Suppressor macrophage treated with lipopolysaccharide for 1 hour (primary cell): ENCODE data around the gene CHSY1.
"Not testable (repeated sequence)": the region's sequence is repeated elsewhere in the genome, so short reads cannot be mapped to it uniquely, and the experiment has no call there.

Experiments used
- DNase-seq, 3 donors: peaks; one replicate each; pipeline ENCODE4 v3.0.0-alpha.2; 2020 to 2022

CHSY1 gene, protein sequence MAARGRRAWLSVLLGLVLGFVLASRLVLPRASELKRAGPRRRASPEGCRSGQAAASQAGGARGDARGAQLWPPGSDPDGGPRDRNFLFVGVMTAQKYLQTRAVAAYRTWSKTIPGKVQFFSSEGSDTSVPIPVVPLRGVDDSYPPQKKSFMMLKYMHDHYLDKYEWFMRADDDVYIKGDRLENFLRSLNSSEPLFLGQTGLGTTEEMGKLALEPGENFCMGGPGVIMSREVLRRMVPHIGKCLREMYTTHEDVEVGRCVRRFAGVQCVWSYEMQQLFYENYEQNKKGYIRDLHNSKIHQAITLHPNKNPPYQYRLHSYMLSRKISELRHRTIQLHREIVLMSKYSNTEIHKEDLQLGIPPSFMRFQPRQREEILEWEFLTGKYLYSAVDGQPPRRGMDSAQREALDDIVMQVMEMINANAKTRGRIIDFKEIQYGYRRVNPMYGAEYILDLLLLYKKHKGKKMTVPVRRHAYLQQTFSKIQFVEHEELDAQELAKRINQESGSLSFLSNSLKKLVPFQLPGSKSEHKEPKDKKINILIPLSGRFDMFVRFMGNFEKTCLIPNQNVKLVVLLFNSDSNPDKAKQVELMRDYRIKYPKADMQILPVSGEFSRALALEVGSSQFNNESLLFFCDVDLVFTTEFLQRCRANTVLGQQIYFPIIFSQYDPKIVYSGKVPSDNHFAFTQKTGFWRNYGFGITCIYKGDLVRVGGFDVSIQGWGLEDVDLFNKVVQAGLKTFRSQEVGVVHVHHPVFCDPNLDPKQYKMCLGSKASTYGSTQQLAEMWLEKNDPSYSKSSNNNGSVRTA

DNA sequence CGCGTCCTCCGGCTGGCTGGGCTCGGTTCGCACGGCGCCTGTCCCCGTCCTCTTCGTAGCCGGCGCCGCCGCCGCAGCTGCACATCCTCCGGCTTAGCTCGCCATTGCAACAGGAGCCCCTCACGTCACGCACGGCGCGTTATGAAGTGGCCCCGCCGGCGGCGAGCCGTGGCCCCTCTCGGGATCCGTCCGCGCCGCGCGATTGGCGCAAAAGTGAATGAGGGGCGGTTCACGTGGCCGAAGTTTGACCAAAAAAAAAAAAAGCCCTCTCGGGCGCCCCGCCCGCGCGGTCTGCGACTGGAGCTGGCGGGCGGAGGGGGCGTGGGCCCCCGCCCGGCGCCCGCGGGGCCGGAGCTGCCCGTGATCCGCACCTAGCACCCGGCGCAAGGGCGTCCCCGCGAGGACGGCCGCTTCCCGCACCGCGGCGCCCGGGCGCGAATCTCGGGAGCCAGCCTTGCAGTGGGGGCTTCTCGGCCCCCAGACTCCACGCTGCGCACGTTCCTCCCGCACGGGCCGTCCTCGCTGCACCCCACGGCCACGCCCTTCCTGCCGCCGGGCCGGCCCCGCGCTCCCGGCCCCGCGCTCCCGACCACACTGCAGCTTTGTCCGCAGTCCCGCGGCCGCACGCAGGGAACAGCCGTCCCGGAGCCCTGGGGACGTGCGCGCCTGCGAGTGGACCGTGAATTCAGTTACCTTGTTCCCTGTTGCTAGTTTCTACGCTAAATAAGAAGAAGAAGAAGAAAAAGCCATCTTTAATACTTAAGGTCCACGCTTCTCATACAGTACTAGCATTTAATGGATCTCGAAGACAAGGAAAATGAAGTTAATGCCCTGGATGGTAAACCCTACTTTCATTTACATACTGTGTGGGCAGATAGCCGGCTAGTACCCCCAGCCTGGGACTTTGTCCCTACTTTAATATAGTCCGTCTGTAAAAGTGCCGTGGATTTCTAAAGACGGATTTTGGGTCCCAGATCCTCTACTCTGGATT, at the start of gene CHSY1:
Gene CHSY1 (minus strand): TSS at position 219 of the 991 bp plus-strand sequence. CDS start 592 bp downstream, outside the sequence.
- DNase-seq, result peak; percentile 95 to 98 (median 97)

DNA sequence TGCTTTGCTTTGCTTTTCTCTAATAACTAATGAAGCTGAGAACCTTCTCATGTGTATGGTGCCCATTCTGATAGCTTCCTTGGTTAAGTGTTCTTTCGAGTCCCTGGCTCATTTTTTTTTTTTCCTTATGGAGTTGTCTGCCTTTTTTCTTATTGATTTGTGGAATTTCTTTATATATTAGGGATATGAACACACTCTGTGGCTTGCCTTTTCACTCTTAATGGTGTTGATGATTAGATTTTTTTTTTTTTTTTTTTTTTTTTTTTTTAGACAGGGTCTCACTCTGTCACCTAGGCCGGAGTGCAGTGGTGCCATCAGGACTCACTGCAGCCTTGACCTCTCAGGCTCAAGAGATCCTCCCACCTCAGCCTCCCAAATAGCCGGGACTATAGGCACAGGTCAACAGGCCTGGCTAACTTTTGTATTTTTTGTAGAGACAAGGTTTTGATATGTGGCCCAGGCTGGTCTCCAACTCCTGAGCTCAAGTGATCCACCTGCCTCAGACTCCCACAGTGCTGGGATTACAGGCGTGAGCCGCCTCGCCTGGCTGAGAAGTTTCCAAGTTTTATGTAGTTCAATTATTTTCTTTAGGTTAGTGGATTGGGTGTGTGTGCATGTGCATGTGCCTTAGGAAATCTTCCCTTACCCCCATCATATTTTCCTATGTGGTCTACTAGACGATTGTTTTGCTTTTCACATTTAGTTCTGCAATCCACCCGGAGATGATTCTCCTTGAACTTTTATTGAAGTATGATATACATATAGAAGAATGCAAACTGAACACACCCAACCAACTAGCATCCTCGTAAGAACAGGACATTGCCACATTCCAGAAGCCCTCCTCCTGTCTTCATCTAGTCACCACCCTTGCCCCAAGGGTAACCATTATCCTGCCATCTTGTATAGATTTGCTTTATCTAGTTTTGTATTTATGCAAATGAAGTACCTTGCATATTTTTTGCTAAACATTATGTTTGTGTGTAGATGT, 44.9 kb upstream of the CHSY1 start:
- no peak for DNase-seq

DNA sequence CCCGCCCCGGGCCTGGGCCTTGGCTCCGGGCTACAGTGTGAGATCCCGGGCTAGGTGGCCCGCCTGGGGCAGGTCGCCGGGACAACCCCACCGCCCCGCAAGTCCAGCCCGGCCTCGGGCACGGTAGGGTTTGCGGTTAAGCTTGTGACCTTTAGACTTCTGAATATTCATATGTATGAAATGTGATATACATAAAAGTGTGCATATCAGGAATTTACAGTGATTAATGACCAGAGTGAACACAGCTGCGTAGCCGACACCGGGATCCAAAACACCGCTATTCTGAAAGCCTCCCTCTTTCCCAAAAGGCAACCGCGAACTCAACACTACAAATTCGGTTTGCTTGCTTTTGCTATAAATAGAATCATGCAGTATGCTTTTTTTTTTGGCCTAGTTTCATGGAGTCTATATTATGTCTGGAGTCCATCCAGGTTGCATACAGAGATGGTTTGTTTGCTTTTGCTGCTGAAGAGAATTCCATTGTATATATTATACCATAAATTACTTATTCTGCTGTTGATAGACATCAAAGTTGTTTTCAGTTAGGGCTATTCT, 43.8 kb upstream of the CHSY1 start:
- no peak for DNase-seq

DNA sequence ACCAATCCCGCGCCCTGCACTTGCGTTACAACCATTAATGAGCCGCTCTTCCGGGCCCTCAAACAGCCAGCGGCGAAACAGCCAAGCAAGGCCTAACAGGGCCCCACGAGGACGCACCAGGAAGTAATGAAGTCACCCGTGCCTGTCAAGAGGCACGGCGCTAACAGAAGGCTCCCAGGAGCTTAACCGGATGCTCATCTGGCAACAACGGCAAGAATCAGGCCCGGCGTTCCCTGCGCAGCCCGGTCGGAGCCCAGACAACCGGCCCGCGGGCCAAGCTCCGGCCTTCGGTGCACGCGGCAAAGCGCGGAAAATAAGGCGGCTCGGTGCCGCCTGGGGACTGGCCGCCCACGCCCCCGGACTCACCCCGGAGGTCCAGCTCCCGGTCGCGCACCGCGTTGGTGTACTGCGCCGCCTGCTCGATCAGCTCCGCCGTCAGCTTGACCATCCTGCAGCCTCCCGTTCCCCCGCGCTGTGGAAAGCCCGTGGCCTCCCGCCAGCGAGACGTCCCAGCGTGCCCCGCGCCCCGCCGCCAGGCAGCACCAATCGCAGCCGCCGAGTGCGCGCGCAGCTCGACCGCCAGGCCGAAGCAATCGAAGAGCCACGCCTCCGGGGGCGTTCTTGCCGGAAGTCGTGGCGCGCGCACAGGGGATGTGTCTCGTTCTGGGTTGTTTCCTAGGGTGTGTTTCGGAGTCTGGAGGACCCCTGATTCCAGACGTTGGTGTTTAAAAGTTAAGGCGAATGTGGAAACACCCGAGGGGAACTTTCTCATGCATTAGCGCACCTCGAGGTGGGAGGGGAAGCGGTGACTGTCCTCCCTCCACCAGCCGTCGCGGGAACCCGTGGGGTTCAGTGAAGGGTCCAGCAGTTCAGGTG, 43.1 kb upstream of the CHSY1 start, which contains the start of gene SNRPA1:
Gene SNRPA1 (minus strand): TSS at position 518 of the 876 bp plus-strand sequence. CDS start 70 bp downstream, at position 448.
- peak; percentile 98 to 99 (median 99) for DNase-seq

DNA sequence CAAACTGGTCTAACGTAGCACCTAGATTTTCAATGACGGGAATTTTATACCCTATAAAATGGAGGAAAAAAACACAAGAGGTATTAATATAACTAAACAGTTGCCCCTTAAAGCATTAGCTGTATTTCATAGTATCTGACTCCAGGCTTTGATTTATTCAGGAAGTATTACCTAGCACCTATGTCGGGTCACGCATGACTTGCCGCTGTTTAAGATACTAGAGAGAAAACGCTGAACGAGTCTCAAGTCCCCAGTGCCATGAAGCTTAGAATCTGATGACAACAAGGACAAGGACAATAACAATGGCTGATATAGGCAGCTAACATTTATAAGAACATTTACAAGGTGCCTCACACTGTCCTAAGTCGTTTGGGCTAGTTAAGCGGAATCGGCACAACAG, 41.3 kb upstream of the CHSY1 start:
- DNase-seq, result no peak

DNA sequence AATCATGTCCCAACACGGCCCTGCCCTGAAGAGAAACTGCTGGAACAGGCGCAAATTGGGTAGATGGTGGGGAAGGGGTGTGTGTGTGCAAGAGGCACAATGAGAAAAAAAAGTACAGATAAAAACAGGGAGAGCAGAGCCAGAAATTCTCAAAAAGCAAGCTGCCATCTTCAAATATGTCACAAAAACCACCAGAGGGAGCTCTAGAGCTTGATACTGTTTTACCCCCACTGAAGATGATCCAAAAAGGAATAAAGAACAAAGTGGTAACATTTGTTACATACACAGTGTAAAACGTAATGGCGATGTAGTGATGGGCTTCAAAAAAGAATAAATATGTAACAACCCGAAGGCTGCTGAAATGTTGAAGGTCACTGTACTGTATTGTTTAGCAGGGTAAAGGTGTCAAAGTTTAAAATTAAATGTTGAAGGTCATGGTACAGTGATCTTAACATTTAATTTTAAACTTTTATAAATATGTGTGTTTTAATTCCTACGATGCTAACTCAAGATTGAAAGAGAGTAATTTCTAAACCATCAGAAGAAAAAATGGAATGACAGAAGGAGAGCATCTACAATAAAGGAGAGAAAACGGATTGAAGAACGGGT, 37.2 kb upstream of the CHSY1 start:
- DNase-seq, result peak; percentile 82 to 88 (median 85)

DNA sequence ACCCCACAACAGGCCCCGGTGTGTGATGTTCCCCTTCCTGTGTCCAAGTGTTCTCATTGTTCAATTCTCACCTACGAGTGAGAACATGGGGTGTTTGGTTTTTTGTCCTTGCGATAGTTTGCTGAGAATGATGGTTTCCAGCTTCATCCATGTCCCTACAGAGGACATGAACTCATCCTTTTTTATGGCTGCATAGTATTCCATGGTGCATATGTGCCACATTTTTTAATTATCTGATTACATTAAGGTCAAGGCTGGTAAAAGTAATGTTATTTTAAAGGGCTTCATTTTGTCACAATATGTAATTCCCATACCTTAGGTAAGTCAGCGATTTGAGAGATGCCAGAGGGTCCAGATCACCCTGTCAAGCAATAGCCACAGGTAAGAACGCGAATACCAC, 35.5 kb upstream of the CHSY1 start:
- DNase-seq, result not testable (repeated sequence)

DNA sequence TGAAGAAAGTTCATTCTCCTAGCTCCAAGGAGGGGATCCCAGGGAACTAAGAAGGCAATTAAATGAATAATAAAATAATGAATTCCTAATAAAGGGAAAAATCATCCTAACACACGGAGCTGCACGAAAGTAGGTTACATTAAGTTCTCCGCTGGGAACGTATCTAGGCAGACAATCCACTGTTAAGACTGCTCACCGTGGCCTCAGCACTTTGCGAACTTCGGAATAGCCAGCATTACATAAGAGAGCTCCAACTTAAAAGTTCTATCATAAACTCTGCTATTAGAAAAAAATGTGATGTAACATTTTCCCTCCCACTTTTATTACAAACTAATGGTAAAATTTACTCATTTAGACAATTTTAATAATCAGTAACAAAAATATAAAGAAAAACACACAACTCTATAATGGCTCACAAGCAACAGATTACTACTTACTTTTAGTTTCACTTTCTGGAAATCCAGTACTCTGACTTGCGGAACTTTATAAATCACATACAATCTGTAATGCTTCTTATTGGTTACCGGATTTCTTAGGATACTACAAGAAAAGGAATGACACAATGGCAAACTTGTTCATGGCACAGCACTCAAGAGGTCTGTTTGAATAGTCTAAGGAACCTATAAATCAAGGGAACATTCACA, 34.7 kb upstream of the CHSY1 start:
- DNase-seq, result no peak

DNA sequence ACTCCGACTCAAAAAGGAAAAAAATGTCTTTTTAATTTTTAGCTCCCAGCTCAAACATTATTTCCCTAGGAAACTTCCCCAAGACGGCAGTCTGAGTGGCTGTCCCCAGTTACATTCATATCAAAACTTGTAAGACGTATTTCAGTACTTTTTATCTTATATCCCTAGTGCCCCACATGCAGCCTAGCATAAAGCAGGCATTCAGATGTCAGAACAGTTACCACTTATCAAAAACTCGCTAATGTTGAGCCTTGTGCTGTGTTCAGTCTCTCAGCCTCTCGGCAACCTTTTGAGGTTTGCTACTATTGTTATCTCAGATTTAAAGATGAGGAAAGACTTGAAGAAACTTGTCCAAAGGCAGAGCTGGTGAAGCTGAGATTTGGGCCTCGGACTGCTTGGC, 32.1 kb upstream of the CHSY1 start:
- no peak for DNase-seq

DNA sequence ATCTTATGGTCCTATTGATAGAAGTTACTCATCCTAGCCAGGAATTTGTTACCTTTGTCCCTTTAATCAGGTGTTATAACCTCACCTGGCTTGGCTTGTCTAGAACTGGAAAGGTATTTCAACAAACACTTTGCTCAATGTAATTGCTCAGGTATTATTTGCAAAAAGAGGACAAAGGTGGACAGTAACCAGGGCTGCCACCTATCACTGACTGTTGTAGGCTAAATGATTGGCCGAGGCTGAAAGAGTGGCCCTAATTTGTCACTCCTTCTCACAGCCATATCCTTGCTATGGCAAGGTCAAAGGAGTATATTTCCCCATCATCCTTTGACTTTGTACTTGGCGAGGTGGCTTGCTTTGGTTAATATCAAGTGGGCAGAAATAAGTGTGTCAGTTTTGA, 28.2 kb upstream of the CHSY1 start:
- no peak for DNase-seq

DNA sequence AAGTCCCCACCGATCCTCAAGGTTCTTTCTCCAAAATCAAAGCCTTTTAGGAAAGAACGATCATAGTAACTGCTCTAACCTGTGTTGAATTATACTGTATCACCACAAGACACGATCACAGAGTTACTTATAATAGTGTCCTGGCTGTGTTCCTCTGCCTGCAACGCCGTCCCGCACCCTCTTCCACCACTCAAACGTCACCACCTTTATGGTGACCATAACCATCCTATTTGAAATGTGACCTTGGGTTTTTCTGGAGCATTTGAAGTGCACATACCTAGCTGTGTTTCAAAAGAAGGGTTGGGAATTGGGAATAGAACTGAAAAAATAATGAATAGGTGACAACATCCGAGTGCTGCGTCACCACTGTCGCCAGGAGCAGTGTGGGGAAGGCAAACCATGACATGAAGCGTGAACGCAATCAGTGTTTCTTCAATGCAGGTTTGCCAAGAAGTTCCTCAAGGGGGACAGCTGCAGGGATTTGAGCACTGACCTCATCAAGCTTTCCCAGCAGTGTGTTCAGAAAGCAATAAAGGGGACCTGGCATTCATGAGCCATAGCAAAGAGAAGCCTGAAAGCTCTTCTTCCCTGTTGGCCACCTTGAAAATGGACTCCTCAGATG, 26.2 kb upstream of the CHSY1 start:
- DNase-seq, result no peak

DNA sequence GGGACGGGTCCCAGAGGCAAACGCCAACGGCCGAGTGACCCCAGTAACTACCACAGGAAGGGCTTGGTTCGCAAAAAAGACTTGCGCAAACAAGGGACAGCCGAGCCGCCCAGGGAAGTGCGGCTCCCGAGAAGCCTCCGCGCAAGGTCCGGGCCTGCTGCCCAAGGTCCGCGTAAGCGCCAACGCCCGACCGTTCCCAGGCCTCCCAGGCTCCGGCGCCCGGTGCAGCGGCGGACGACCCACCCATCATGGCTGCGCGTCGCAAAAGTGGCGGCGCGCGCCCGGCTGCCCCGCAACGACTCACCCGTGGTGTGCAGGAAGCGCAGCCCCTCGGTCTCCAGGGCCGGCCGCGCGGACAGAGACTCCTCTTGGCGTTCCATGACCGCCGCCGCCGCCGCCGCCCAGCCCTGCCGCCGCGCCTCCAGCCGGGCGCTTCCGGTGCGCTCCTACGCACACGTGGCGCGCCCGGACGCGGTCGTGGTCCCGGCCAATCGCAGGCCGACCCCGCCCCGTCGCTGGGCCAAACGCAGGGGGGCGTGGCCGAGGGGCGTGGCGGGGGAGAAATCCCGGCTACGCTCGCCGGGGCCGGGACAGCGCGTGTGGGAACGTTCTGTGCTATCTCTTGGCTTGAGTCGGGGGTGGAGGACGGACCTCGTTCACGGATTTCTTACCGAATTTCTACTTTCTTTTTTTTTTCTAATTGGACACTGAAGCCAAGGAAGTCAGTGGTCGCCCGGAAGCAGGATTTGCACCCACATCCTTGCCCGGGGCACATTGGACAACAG, 25.4 kb upstream of the CHSY1 start, which contains the start of gene SELENOS:
Gene SELENOS (minus strand): TSS at position 448 of the 785 bp plus-strand sequence. CDS start 68 bp downstream, at position 380.
- DNase-seq, result peak; percentile 95 to 99 (median 98)

DNA sequence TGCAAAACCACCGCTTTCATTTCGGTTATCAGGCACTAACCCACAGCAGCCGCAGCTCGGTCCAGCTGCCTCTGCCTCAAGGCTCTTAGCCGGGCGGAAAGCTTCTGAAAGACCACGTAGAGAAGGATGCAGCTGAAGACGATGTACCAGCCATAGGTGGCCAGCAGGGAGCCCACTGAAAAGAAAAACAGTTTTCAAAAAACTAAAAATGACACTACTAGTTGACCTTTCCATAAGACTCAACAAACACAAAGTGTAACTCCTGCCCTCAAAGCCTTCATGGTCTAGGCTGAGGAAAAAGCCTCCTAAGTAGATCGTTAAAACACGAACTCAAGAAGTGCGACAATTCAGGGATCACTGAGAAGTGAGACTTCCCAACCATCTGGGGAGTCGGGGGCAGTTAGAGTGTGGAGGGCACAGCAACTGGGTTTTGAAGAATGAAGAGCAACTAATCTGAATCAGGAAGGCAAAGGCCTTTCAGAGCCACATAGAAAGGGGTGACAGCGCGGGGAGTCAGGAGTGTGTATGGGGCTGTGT, 24.7 kb upstream of the CHSY1 start:
- peak; percentile 43 to 46 (median 46) for DNase-seq

DNA sequence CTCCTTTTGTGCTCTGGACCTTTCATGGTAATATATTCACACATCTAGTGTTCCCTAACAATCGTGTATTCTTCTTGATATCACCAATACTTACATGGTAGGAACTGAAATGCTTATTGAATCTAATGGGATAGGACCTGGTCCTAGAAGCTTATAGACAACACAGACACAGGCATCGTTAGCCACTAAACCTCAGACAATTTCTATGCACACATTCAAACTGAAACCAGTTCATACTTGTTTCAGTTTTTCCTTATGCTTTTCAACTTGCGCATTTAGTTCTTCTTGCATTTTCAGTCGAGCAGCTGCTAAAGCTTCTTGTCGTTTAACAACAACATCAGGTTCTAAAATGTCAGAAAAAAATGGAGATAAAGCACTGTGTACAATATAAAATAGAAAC, 23.2 kb upstream of the CHSY1 start:
- no peak for DNase-seq

DNA sequence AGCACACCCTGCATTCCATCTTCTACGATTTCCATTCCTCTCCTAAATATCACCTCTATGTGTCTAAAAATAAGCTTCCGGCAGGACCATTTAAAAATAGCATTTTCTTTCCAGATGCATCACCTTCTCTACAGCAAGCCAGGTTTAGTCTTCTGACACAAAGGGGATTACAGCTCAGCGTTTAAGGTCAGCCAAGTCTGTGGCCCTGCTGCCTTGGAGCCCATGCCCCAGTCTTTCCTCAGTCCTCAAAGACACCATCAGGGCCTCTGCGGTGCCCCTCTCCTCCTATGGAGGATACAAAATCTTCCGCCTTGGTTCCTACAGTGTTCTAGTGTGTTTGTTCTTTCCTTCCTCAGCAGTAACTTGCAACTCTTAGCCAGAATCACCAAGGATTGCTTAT, 21.7 kb upstream of the CHSY1 start:
- DNase-seq, result no peak

DNA sequence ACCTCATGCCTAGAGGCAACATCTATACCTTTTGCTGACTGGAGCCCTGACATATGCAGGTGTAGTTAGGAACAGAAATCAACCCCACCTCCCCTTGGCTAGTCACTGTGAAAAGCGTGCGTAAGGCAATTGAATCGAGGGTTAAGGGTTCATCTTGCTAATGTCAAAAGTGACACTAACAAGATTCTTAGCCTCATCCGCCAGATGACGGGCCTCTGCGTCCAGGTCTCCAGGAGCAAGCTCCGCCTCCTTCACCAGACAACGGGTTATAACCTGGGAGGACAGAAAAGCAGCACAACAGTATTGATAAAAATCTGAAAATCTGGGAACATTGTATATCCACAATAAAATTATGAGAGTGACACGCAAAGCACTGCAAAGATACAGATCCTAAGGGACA, 20.7 kb upstream of the CHSY1 start:
- DNase-seq, result no peak
